Gastrocnemius medialis (tissue), 4 donors: ENCODE results near the gene RBM34.

Source experiments
- POLR2A ChIP-seq, 2 donors: fragments of 450-650 bp; IDR thresholded peaks; one replicate each; pipeline ENCODE4 v1.6.1; 2017; ENCODE audit warnings: antibody characterized with exemption in 2 of 2, mild to moderate bottlenecking in 2 of 2, moderate library complexity in 2 of 2
- TF ChIP-seq, protein P1 (sequence below), 5 experiments: fragments of 450-650 bp in 3 of 5; fragments of 200-600 bp in 2 of 5; sonication (generic) in 2 of 5; IDR thresholded peaks in 4 of 5; conservative IDR thresholded peaks in 1 of 5; 1 replicate in 4 of 5; 2 replicates in 1 of 5; pipeline ENCODE4 v1.5.1; 2016 to 2019; ENCODE audit warnings: antibody characterized with exemption in 5 of 5, mild to moderate bottlenecking in 3 of 5, moderate library complexity in 3 of 5

DNA sequence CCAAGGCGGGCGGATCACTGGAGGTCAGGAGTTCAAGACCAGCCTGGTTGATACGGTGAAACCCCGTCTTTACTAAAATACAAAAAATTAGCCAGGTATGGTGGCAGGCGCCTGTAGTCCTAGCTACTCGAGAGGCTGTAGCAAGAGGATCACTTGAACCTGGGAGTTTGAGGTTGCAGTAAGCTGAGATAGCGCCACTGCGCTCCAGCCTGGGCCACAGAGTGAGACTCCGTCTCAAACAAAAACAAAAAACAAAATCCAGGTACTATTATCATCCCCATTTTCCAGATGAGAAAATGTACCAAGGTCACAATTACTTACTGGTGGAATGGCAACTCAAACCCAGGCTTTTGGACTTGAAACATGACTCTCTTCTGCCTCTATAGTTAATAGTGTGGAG is 36.9 kb downstream of the RBM34 start:
- TF ChIP-seq, protein P1, sequence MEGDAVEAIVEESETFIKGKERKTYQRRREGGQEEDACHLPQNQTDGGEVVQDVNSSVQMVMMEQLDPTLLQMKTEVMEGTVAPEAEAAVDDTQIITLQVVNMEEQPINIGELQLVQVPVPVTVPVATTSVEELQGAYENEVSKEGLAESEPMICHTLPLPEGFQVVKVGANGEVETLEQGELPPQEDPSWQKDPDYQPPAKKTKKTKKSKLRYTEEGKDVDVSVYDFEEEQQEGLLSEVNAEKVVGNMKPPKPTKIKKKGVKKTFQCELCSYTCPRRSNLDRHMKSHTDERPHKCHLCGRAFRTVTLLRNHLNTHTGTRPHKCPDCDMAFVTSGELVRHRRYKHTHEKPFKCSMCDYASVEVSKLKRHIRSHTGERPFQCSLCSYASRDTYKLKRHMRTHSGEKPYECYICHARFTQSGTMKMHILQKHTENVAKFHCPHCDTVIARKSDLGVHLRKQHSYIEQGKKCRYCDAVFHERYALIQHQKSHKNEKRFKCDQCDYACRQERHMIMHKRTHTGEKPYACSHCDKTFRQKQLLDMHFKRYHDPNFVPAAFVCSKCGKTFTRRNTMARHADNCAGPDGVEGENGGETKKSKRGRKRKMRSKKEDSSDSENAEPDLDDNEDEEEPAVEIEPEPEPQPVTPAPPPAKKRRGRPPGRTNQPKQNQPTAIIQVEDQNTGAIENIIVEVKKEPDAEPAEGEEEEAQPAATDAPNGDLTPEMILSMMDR (IDR thresholded peaks at IDR 0.05 in 4 of 5, conservative IDR thresholded peaks at IDR 0.05 in 1 of 5), result no peak
- TF ChIP-seq POLR2A (IDR thresholded peaks at IDR 0.05), result no peak
